ENCODE data around the gene PTMS.

- no peak for TF ChIP-seq CTCF (IDR thresholded peaks at IDR 0.05)
- TF ChIP-seq POLR2A (IDR thresholded peaks at IDR 0.05) = no peak
Measured at GRCh38 chr12:6757028-6757690, 9.0 kb upstream of the PTMS start.

Data from prostate gland (tissue), 2 donors.